Cardiac fibroblast (primary cell): ENCODE results near the gene FTCDNL1.

Experiments
- DNase-seq, 2 donors: peaks; one replicate each; pipeline versions ENCODE4 v3.0.0 to v3.0.0-alpha.2; 2010; ENCODE audit warnings: low read depth in 2 of 2
- H3K4me3 ChIP-seq, 2 donors: replicated peaks in 1 of 2; 1 replicate in 1 of 2; 2 replicates in 1 of 2; pipeline ENCODE4 v1.5.1; 2011; ENCODE audit warnings: low read depth in 2 of 2, low read length in 2 of 2, mild to moderate bottlenecking in 2 of 2, moderate library complexity in 1 of 2
- TF ChIP-seq, protein P1 (sequence below): IDR thresholded peaks from one replicate; pipeline ENCODE4 v1.5.1; 2011; ENCODE audit warnings: low read depth, mild to moderate bottlenecking, low read length, inconsistent platforms

The FTCDNL1 gene

DNA sequence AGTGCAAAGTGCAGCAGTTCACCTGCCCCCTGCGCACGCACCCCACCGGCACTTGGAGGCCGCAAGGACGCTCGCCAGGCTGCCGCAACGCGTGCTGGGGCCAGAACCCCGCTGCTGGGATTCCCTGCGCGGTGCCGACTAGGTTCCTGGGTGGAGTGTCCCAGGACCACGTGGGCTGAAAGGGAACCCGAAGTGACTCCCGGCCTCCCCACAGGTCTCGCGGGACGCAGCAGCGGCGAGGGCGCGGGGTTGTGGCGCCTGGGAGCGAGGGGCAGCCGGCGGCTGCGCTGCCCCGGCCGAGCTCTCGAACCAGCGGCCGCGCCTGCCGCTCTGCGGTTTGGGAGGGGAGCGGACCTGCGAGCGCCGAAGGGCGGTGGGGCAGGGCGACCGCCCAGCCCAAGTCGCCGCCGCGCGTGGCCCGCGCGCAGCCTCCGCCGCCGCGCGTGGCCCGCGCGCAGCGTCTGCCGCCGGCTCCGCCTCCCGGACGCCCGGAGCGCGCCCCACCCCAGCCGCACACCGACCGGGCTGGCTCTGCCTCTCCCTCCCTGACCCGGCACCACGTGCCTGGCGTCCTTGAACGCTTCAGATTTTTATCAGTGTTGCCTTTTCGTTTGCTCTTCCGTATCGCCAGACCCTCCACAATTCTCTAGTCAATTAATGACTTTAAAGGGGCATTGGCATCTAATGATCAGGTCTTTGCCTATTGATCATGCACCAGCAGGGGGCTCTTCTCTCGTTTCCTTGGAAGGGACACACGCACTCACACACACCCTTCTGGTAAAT lies at the start of gene FTCDNL1:
TSS of gene FTCDNL1 (minus strand) at position 475 of the 783 bp plus-strand sequence. CDS start 2,230 bp downstream, outside the sequence.
- TF ChIP-seq, protein P1, sequence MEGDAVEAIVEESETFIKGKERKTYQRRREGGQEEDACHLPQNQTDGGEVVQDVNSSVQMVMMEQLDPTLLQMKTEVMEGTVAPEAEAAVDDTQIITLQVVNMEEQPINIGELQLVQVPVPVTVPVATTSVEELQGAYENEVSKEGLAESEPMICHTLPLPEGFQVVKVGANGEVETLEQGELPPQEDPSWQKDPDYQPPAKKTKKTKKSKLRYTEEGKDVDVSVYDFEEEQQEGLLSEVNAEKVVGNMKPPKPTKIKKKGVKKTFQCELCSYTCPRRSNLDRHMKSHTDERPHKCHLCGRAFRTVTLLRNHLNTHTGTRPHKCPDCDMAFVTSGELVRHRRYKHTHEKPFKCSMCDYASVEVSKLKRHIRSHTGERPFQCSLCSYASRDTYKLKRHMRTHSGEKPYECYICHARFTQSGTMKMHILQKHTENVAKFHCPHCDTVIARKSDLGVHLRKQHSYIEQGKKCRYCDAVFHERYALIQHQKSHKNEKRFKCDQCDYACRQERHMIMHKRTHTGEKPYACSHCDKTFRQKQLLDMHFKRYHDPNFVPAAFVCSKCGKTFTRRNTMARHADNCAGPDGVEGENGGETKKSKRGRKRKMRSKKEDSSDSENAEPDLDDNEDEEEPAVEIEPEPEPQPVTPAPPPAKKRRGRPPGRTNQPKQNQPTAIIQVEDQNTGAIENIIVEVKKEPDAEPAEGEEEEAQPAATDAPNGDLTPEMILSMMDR = peak; percentile 58
- DNase-seq = peak; percentile 24 to 42
- peak within 1 kb of the TSS; percentile 57 to 59 for H3K4me3 ChIP-seq

DNA sequence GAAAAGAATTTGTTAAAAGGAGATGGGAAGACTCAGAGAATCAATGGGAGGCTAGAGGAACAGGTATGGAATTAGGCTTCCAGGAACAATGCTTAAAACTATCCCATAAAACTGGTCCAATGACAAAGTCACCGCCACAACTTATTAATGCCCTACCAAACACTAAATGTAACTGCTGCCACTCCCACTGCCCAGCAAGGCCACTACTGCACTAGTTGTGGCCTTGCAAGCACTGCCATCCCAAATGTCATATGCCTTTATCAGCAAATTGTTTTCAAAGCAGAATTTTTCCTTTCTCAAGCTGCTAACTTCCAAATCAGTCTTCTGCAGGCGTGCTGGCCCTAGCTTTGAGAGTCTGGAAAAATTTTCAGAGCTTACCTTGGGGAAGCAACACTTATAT lies 45.6 kb upstream of the FTCDNL1 start:
- no peak overlapping the region for H3K4me3 ChIP-seq
- TF ChIP-seq, protein P1 = no peak
- no peak for DNase-seq

DNA sequence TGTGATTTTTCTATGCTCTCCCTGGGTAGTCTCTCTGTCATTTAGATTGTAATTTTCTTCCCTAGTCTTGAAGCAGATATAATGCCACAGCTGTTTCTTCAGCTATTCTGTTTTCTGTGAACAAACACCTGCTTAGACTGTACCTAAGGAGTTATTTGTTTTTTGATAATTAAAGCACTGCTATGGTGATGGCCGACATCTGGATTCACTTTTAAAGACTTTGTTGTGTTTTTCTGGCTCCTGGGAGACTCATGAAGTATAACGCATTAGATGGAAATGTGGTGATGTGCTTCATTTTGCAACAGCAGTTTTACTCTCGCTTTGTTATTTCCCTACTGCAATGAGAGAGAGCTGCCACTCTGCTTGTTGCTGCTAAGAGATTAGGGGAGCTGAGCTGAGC lies 44.4 kb upstream of the FTCDNL1 start:
- DNase-seq = no peak
- TF ChIP-seq, protein P1 = no peak
- no peak overlapping the region for H3K4me3 ChIP-seq

DNA sequence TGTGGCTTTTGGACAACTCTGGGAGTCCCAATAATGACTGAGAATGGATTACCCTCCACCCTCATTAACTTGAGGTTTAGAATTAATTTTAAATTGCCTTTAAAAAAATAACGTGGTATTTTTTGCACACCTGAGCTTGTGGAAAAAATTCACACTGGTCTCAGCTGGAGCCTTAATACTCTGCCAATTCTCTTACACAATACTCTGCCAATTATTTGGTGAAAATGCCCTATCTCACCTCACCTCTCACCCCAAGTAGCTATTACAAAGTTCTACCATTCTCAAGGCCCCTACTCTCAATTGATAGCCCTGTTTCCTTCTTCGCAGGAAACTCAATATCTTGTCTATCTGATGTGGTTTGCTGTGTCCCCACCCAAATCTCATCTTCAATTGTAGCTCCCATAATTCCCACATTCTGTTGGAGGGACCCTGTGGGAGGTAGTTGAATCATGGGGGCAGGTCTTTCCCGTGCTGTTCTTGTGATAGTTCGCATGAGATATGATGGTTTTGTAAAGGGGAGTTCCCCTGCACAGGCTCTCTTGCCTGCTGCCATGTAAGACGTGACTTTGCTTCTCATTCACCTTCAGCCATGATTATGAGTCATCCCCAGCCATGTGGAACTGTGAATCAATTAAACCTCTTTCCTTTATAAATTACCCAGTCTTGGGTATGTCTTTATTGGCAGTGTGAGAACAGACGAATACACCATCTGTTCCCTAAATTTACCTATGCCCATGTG lies 32.7 kb upstream of the FTCDNL1 start:
- no peak for DNase-seq
- TF ChIP-seq, protein P1 = no peak
- no peak overlapping the region for H3K4me3 ChIP-seq

DNA sequence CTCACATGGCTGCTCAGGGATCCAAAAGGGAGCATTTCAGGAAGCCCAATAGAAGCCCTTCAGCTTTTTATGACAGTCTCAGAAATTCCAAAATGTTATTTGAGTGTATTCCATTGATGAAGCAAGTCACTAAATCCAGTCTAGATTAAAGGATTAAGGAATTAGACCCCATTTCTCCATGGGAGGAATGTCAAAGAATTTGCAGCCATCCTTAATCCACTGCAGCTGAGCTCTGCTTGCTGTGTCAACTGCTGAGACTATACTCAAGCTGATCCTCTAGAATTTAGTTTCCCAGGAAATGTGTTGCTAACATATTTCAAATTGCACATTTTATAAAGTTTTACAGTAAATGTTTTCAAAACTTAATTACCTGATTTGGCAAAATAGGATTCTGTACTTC lies 31.7 kb upstream of the FTCDNL1 start:
- DNase-seq = no peak
- no peak overlapping the region for H3K4me3 ChIP-seq
- TF ChIP-seq, protein P1 = no peak

DNA sequence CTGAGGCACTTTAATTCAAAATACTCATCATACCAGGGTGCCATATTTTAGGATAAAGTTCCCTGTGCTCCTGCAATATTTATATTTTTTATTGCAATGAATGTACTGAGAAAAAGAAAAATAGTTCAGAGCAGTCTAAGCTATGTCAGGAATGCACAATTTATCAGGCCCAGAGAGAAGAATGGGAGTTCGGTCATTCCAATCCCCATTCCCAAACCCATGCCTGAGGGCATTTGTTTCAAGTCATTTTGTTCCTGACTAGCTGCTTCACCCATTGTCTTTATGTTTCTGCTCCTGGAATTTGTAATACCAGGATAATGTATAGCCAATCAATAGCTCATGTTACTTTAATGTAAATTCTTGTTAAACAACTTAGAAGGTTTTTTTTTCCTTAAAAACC lies 24.4 kb upstream of the FTCDNL1 start:
- H3K4me3 ChIP-seq = no peak overlapping the region
- peak in 1 of 2 donors; percentile 2 for DNase-seq
- TF ChIP-seq, protein P1 = no peak
